Hepatocyte (in vitro differentiated cells): Measurements from ENCODE around the gene MT1F. TPM values are rescaled to one million over a fixed set of nuclear protein-coding genes. Genes with fewer than 3 reads are reported as not detected.

ENCODE experiments used
- DNase-seq: peaks from one replicate; pipeline ENCODE4 v3.0.0-alpha.2; 2016; ENCODE audit warnings: low spot score
- H2AFZ ChIP-seq: fragments of 200-600 bp; sonication (generic); 2 replicates; pipeline ENCODE4 v1.6.0; 2016; ENCODE audit warnings: antibody characterized with exemption, mild to moderate bottlenecking
- H3K27ac ChIP-seq: fragments of 200-600 bp; sonication (generic); 2 replicates; pipeline ENCODE4 v1.5.1; 2016; ENCODE audit warnings: mild to moderate bottlenecking
- H3K27me3 ChIP-seq: fragments of 200-600 bp; sonication (generic); 2 replicates; pipeline ENCODE4 v1.6.1; 2016
- H3K36me3 ChIP-seq: fragments of 200-600 bp; sonication (generic); replicated peaks from 2 replicates; pipeline ENCODE4 v1.5.1; 2016; ENCODE audit warnings: low read depth; ENCODE audit not compliant: insufficient read depth
- H3K4me1 ChIP-seq: fragments of 200-600 bp; sonication (generic); 2 replicates; pipeline ENCODE4 v1.5.1; 2016; ENCODE audit warnings: mild to moderate bottlenecking, moderate library complexity; ENCODE audit not compliant: insufficient read depth
- H3K4me2 ChIP-seq: fragments of 200-600 bp; sonication (generic); 2 replicates; pipeline ENCODE4 v1.6.0; 2016
- H3K4me3 ChIP-seq: fragments of 200-600 bp; sonication (generic); 2 replicates; pipeline ENCODE4 v1.5.1; 2016; ENCODE audit warnings: mild to moderate bottlenecking
- H3K79me2 ChIP-seq: fragments of 200-600 bp; sonication (generic); 2 replicates; pipeline ENCODE4 v1.6.0; 2017; ENCODE audit warnings: mild to moderate bottlenecking
- H3K9me2 ChIP-seq: fragments of 200-600 bp; sonication (generic); replicated peaks from 2 replicates; pipeline ENCODE4 v1.6.0; 2017; ENCODE audit warnings: mild to moderate bottlenecking; ENCODE audit not compliant: insufficient read depth
- H3K9me3 ChIP-seq: fragments of 200-600 bp; sonication (generic); 2 replicates; pipeline ENCODE4 v1.5.1; 2016; ENCODE audit warnings: low read depth, mild to moderate bottlenecking
- H4K20me1 ChIP-seq: fragments of 200-600 bp; sonication (generic); 2 replicates; pipeline ENCODE4 v1.6.0; 2016; ENCODE audit warnings: mild to moderate bottlenecking; ENCODE audit not compliant: insufficient read depth, poor library complexity, severe bottlenecking
- EZH2 ChIP-seq: fragments of 200-600 bp; sonication (generic); IDR thresholded peaks from 2 replicates; pipeline ENCODE4 v1.6.1; 2016; ENCODE audit warnings: antibody characterized with exemption, mild to moderate bottlenecking, borderline replicate concordance
- EZH2phosphoT487 ChIP-seq: fragments of 200-600 bp; sonication (generic); IDR thresholded peaks from one replicate; pipeline ENCODE4 v1.6.1; 2018; ENCODE audit warnings: antibody characterized with exemption, mild to moderate bottlenecking, low read depth, moderate library complexity; ENCODE audit not compliant: unreplicated experiment, severe bottlenecking
- WGBS: methylation state at CpG from one replicate; pipeline ENCODE4 v1.1.6; 2016; ENCODE audit warnings: low lambda C conversion rate; ENCODE audit errors: missing lambda C conversion rate; 5-methylcytosine and 5-hydroxymethylcytosine counted together
- polyA plus RNA-seq: library from polyadenylated mRNA; unstranded; fragments of >200 nt; fragmentation: Nextera tagmentation; extraction: Ambion mirVana; gene quantifications from 2 replicates; pipeline ENCODE4 v1.2.1, GENCODE V29; 2016
- total RNA-seq: library from RNA; depleted of rRNA; stranded (reverse); fragments of >200 nt; gene quantifications from 2 replicates; pipeline ENCODE4 v1.2.3, GENCODE V29; 2014
- TF ChIP-seq, protein P1 (sequence below): fragments of 200-600 bp; sonication (generic); IDR thresholded peaks from 2 replicates; pipeline ENCODE4 v1.5.1; 2016; ENCODE audit warnings: antibody characterized with exemption, mild to moderate bottlenecking; ENCODE audit not compliant: poor library complexity

The MT1F gene
- total RNA-seq (3.1 and 7.1 TPM in 2 replicates), polyA plus RNA-seq (8.7 and 11.8 TPM in 2 replicates)

GRCh38 chr16:56657555-56658326, at the start of gene MT1F:
TSS of gene MT1F (plus strand) at chr16:56657959. CDS start at chr16:56658059, 100 bp downstream.
- Histone ChIP-seq H4K20me1 (no peaks in the 10 kb centered on the region), H3K9me3 (no peaks in the 10 kb centered on the region), H3K27ac (no peak within 1 kb of the TSS), H3K4me3 (no peak within 1 kb of the TSS), H3K27me3 (peaks cover 57% of the 10 kb centered on the region), H3K9me2 (no peaks in the 10 kb centered on the region), H2AFZ (peak within 1 kb of the TSS; percentile 68), H3K79me2 (no peaks in the 10 kb centered on the region), H3K4me1 (no peaks in the 10 kb centered on the region), H3K36me3 (no peaks in the 10 kb centered on the region), H3K4me2 (peak within 1 kb of the TSS; percentile 92)
- peak; percentile 87 for DNase-seq
- TF ChIP-seq EZH2 = peak; percentile 51
- TF ChIP-seq, protein P1, sequence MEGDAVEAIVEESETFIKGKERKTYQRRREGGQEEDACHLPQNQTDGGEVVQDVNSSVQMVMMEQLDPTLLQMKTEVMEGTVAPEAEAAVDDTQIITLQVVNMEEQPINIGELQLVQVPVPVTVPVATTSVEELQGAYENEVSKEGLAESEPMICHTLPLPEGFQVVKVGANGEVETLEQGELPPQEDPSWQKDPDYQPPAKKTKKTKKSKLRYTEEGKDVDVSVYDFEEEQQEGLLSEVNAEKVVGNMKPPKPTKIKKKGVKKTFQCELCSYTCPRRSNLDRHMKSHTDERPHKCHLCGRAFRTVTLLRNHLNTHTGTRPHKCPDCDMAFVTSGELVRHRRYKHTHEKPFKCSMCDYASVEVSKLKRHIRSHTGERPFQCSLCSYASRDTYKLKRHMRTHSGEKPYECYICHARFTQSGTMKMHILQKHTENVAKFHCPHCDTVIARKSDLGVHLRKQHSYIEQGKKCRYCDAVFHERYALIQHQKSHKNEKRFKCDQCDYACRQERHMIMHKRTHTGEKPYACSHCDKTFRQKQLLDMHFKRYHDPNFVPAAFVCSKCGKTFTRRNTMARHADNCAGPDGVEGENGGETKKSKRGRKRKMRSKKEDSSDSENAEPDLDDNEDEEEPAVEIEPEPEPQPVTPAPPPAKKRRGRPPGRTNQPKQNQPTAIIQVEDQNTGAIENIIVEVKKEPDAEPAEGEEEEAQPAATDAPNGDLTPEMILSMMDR = no peak
- 2% methylated on average over 35 of the region's 46 CpGs for WGBS

GRCh38 chr16:56608043-56608875, 49.5 kb upstream of the MT1F start, which contains the start of gene MT2A:
TSS of gene MT2A (plus strand) at chr16:56608584. CDS start at chr16:56608656, 72 bp downstream.
- WGBS = 9% methylated on average over 62 of the region's 62 CpGs
- Histone ChIP-seq H3K36me3 (no peaks in the 10 kb centered on the region), H4K20me1 (no peaks in the 10 kb centered on the region), H3K9me3 (no peaks in the 10 kb centered on the region), H3K27me3 (peaks cover 4% of the 10 kb centered on the region), H3K79me2 (no peaks in the 10 kb centered on the region), H3K9me2 (no peaks in the 10 kb centered on the region), H3K4me2 (peak within 1 kb of the TSS; percentile 82), H3K4me3 (peak within 1 kb of the TSS; percentile 6), H2AFZ (no peak within 1 kb of the TSS), H3K27ac (peak within 1 kb of the TSS; percentile 87), H3K4me1 (peaks cover 26% of the 10 kb centered on the region)
- DNase-seq = peak; percentile 98
- TF ChIP-seq, protein P1 = no peak
- TF ChIP-seq EZH2phosphoT487 (no peak), EZH2 (no peak)

DNA sequence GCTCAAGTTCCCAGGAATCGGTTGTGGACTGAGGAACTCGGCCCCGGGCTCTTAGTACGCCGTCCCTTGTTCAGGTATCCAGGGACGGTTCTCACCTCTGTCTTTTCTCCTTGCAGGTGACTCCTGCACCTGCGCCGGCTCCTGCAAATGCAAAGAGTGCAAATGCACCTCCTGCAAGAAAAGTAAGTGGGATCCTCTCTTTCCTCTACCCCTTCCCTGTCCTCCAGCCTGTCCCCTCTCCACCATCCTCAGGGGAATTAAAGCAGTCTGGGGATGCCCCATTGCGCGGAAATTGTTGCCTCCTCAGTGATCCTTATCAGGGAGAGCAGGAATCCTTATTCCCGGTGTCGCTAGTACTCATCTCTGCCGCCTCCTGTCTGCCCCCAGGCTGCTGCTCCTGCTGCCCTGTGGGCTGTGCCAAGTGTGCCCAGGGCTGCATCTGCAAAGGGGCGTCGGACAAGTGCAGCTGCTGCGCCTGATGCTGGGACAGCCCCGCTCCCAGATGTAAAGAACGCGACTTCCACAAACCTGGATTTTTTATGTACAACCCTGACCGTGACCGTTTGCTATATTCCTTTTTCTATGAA, 48.8 kb upstream of the MT1F start:
- no peaks in the 10 kb centered on the region for H3K9me2 ChIP-seq
- peaks cover 26% of the 10 kb centered on the region for H3K4me1 ChIP-seq
- H3K27ac ChIP-seq = peak overlapping the region; percentile 12
- no peak overlapping the region for H2AFZ ChIP-seq
- H3K36me3 ChIP-seq = no peaks in the 10 kb centered on the region
- no peak for DNase-seq
- H4K20me1 ChIP-seq = no peaks in the 10 kb centered on the region
- 5% methylated on average over 21 of the region's 21 CpGs for WGBS
- H3K79me2 ChIP-seq = no peaks in the 10 kb centered on the region
- peaks cover 4% of the 10 kb centered on the region for H3K27me3 ChIP-seq
- H3K4me3 ChIP-seq = no peak overlapping the region
- no peaks in the 10 kb centered on the region for H3K9me3 ChIP-seq
- peak overlapping the region; percentile 82 for H3K4me2 ChIP-seq
- TF ChIP-seq EZH2 (no peak), EZH2phosphoT487 (no peak)
- TF ChIP-seq, protein P1 = no peak
